K562 (cell line): Measurements from ENCODE around the gene LRRC51. TPM values are rescaled to one million over a fixed set of nuclear protein-coding genes. Genes with fewer than 3 reads are reported as not detected.

Source experiments
- CBFB ChIP-seq: sonication (generic); formaldehyde crosslinking; IDR thresholded peaks from 2 replicates; pipeline ENCODE4 v1.4.0; 2020; ENCODE audit warnings: mild to moderate bottlenecking, missing genetic modification reagents
- ETV6 ChIP-seq, 3 experiments: fragments of 150-350 bp in 1 of 3; sonication (generic) in 1 of 3; formaldehyde crosslinking in 1 of 3; IDR thresholded peaks; 2 replicates each; pipeline versions ENCODE4 v1.6.1 to v1.8.0; 2014 to 2022; ENCODE audit warnings: borderline replicate concordance in 2 of 3, low read depth in 2 of 3, antibody characterized with exemption in 1 of 3, low read length in 1 of 3, mild to moderate bottlenecking in 1 of 3, missing genetic modification reagents in 1 of 3
- ILK ChIP-seq: fragments of 450-650 bp; IDR thresholded peaks from 2 replicates; pipeline ENCODE4 v1.6.1; 2016; ENCODE audit warnings: missing genetic modification characterization, low read depth, mild to moderate bottlenecking, missing compliant biosample characterization, moderate library complexity, borderline replicate concordance
- MED1 ChIP-seq: sonication (generic); formaldehyde crosslinking; IDR thresholded peaks from 2 replicates; pipeline ENCODE4 v1.8.1; 2023; ENCODE audit warnings: missing genetic modification reagents, borderline replicate concordance
- MEF2A ChIP-seq: IDR thresholded peaks from 2 replicates; pipeline ENCODE4 v1.6.1; 2011; ENCODE audit warnings: low read depth, mild to moderate bottlenecking, low read length, moderate library complexity; ENCODE audit not compliant: control insufficient read depth
- MTF1 ChIP-seq: fragments of 250-450 bp; sonication (Bioruptor Pico); IDR thresholded peaks from 2 replicates; pipeline ENCODE4 v1.9.0; 2021; ENCODE audit warnings: moderate library complexity, mild to moderate bottlenecking, inconsistent platforms, borderline replicate concordance
- NBN ChIP-seq: fragments of 450-650 bp; IDR thresholded peaks from 2 replicates; pipeline ENCODE4 v1.6.1; 2016; ENCODE audit warnings: low read depth, mild to moderate bottlenecking
- NCOA6 ChIP-seq: fragments of 450-650 bp; IDR thresholded peaks from 2 replicates; pipeline ENCODE4 v1.6.1; 2017; ENCODE audit warnings: mild to moderate bottlenecking
- RCOR1 ChIP-seq, 2 experiments: IDR thresholded peaks; 2 replicates each; pipeline ENCODE4 v1.6.1; 2012; ENCODE audit warnings: low read depth in 2 of 2, low read length in 2 of 2, borderline replicate concordance in 1 of 2, improper control_type of control experiment in 1 of 2
- XRCC4 ChIP-seq: IDR thresholded peaks from one replicate; pipeline ENCODE4 v1.6.1; 2011; ENCODE audit not compliant: insufficient read depth, insufficient read length; ENCODE audit errors: extremely low read depth
- ZNF586 ChIP-seq: fragments of 450-650 bp; formaldehyde crosslinking; conservative IDR thresholded peaks from 2 replicates; pipeline ENCODE4 v1.4.0; 2020; ENCODE audit warnings: mild to moderate bottlenecking, moderate library complexity
- ZNF76 ChIP-seq: fragments of 250-450 bp; sonication (Bioruptor Pico); IDR thresholded peaks from 2 replicates; pipeline ENCODE4 v1.4.0; 2020; ENCODE audit warnings: mild to moderate bottlenecking, moderate library complexity, borderline replicate concordance
- ZNF780A ChIP-seq: fragments of 250-450 bp; sonication (Bioruptor Pico); IDR thresholded peaks from 2 replicates; pipeline ENCODE4 v1.5.0; 2021; ENCODE audit warnings: mild to moderate bottlenecking
- polyA plus RNA-seq, 8 experiments: library from polyadenylated mRNA; depleted of rRNA in 4 of 8; stranded (reverse) in 5 of 8; unstranded in 3 of 8; fragments of >200 nt; fragmentation: Nextera tagmentation in 2 of 8; fragmentation: Illumina TruSeq in 1 of 8; extraction: Ambion mirVana in 2 of 8; extraction: Trizol in 1 of 8; gene quantifications; 2 replicates each; pipeline versions ENCODE4 v1.2.1 to v1.2.3, GENCODE V29; 2011 to 2014; ENCODE audit warnings: inconsistent platforms in 1 of 8, missing spikeins in 1 of 8
- total RNA-seq, 7 experiments: library from RNA; depleted of rRNA in 6 of 7; stranded (reverse); fragments of >200 nt in 6 of 7; fragmentation: Illumina TruSeq in 2 of 7; extraction: Trizol in 2 of 7; gene quantifications; 2 replicates each; pipeline versions ENCODE4 v1.2.1 to v1.2.3, GENCODE V29; 2011 to 2021; ENCODE audit warnings: low replicate concordance in 1 of 7
- TF ChIP-seq, protein P1 (sequence below): fragments of 250-450 bp; sonication (Bioruptor Pico); IDR thresholded peaks from 2 replicates; pipeline ENCODE4 v1.5.0; 2021; ENCODE audit warnings: mild to moderate bottlenecking, moderate library complexity
- TF ChIP-seq, protein P2 (sequence below): fragments of 250-450 bp; sonication (Bioruptor Pico); IDR thresholded peaks from 2 replicates; pipeline ENCODE4 v1.6.1; 2021; ENCODE audit warnings: mild to moderate bottlenecking
- TF ChIP-seq, protein P3 (sequence below): fragments of 150-350 bp; IDR thresholded peaks from 2 replicates; pipeline ENCODE4 v1.6.1; 2014; ENCODE audit warnings: low read depth, mild to moderate bottlenecking, low read length, borderline replicate concordance
- TF ChIP-seq, protein P4 (sequence below): IDR thresholded peaks from 2 replicates; pipeline ENCODE4 v1.6.1; 2016; ENCODE audit warnings: missing genetic modification characterization, missing compliant biosample characterization

LRRC51 gene
- total and polyA plus RNA-seq, 9 of the 15 experiments (the other 6 are each of a cell fraction or from before 2014, with no cell fraction given) = 4.7 to 10.6 (median 5.6) TPM

DNA sequence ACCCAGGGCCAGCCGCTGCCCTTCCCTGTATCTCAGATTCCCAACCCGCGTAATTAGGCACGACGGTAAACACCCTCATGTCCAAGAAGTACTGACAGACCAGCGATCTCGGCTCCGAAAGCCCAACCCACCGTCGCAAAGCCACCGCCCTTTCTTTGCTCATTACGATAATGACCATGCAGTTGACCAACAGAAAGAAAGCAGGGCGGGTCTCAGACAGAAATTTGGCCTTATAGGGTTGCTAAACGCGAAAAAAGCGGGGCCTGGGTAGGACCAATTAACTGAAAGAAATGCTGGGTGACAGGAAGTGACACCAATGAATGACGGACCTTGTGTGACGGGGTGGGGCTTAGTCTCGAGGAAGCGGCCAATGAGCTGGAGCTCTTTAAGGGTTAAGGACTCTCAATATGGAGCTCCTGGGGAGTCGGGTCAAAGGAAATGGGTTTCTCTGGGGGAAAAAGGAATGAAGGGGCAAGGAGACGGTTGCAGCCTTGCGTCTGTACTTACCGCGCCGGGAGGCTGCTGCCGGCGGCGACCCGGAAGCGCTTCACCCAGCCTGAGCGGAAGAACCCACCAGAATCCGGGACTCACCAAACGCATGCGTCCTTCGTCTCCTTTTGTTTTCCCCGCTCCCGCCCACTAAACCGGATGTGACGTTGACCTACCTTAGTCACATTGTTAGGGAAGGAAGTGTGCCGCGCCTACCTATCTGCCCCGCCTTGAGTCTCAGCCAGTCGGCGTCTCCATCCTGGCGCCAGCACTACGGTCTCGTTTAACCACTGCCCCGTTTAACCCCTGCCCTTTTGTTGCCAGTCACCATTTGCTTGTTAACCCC is 31.7 kb downstream of the LRRC51 start, which contains the start of gene ANAPC15 (continued):
- TF ChIP-seq ILK (tag) (no peak), NCOA6 (no peak), CBFB (CRISPR knock-in tag) (no peak), XRCC4 (no peak), RCOR1 (IDR thresholded peaks at IDR 0.05; ENCODE audit: borderline replicate concordance in 1 of 2, low read depth in 2 of 2, low read length in 2 of 2) (peak in 1 of 2 experiments; percentile 32; a peak in 1 of 4 replicates), MEF2A (no peak), NBN (no peak; the same call in 1 of the 2 replicates), MTF1 (CRISPR knock-in tag) (no peak), ZNF76 (CRISPR knock-in tag) (no peak), ZNF780A (CRISPR knock-in tag) (no peak), ZNF586 (CRISPR knock-in tag) (no peak), MED1 (CRISPR knock-in tag) (no peak), ETV6 (IDR thresholded peaks at IDR 0.05; ENCODE audit: borderline replicate concordance in 1 of 2, low read depth in 2 of 2, low read length in 1 of 2) (no peak), ETV6 (CRISPR knock-in tag; IDR thresholded peaks at IDR 0.05; ENCODE audit: borderline replicate concordance) (no peak)
- TF ChIP-seq, protein P1, sequence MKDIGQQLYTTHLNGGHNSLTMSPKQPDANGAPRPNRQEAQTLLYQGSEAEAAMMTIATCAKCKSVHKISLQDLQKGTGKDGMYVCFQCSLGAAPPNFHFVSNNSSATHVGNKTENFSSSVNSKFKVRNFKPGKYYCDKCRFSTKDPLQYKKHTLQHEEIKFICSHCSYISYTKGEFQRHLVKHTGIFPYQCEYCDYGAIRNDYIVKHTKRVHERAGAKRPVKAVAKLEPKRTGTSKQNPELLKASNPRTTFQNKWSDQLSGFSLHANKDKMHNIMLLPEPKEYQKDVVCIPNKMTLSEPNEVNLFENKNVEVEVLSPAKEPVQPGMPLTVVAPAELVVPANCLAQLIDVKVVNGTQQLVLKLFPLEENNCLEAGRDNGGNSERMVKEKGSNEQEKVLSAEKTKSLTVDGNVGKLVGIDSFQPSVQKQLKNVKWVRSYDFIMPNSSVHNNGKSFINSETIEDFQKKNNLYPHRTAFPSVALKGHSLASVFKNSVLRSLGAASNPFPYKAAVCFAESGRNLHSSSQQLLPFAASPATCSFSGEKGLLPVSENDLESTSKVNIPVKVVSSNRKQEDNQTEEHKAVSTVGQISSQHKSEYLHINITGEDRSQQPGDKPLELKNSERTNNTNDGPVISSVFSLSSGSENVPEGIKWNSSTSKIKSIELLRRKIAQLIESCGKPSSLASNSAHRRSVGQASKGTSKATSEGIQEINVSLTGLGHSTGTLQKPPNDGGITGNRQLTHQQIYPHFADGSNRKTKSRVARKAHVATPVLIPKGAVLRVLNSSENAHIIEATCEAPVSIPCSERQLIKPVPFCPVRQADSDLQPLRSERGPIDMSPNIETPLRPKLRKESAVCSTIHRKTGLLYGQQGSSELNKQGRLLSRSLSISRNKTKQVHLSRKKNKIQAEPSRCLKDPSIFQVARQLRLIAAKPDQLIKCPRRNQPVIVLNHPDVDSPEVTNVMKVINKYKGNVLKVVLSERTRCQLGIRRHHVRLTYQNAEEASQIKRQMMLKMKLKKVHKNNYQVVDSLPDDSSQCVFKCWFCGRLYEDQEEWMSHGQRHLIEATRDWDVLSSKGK = no peak
- TF ChIP-seq, protein P2, sequence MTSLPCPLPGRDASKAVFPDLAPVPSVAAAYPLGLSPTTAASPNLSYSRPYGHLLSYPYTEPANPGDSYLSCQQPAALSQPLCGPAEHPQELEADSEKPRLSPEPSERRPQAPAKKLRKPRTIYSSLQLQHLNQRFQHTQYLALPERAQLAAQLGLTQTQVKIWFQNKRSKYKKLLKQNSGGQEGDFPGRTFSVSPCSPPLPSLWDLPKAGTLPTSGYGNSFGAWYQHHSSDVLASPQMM (CRISPR knock-in tag) = no peak
- TF ChIP-seq, protein P3, sequence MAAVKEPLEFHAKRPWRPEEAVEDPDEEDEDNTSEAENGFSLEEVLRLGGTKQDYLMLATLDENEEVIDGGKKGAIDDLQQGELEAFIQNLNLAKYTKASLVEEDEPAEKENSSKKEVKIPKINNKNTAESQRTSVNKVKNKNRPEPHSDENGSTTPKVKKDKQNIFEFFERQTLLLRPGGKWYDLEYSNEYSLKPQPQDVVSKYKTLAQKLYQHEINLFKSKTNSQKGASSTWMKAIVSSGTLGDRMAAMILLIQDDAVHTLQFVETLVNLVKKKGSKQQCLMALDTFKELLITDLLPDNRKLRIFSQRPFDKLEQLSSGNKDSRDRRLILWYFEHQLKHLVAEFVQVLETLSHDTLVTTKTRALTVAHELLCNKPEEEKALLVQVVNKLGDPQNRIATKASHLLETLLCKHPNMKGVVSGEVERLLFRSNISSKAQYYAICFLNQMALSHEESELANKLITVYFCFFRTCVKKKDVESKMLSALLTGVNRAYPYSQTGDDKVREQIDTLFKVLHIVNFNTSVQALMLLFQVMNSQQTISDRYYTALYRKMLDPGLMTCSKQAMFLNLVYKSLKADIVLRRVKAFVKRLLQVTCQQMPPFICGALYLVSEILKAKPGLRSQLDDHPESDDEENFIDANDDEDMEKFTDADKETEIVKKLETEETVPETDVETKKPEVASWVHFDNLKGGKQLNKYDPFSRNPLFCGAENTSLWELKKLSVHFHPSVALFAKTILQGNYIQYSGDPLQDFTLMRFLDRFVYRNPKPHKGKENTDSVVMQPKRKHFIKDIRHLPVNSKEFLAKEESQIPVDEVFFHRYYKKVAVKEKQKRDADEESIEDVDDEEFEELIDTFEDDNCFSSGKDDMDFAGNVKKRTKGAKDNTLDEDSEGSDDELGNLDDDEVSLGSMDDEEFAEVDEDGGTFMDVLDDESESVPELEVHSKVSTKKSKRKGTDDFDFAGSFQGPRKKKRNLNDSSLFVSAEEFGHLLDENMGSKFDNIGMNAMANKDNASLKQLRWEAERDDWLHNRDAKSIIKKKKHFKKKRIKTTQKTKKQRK = peak; percentile 89
- TF ChIP-seq, protein P4, sequence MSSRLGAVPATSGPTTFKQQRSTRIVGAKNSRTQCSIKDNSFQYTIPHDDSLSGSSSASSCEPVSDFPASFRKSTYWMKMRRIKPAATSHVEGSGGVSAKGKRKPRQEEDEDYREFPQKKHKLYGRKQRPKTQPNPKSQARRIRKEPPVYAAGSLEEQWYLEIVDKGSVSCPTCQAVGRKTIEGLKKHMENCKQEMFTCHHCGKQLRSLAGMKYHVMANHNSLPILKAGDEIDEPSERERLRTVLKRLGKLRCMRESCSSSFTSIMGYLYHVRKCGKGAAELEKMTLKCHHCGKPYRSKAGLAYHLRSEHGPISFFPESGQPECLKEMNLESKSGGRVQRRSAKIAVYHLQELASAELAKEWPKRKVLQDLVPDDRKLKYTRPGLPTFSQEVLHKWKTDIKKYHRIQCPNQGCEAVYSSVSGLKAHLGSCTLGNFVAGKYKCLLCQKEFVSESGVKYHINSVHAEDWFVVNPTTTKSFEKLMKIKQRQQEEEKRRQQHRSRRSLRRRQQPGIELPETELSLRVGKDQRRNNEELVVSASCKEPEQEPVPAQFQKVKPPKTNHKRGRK (tag) = no peak
